Hepatocyte (in vitro differentiated cells): ENCODE results near the gene NHEJ1. TPM values are rescaled to one million over a fixed set of nuclear protein-coding genes. Genes with fewer than 3 reads are reported as not detected.

Experiments used
- DNase-seq: peaks from one replicate; pipeline ENCODE4 v3.0.0-alpha.2; 2016; ENCODE audit warnings: low spot score
- H2AFZ ChIP-seq: fragments of 200-600 bp; sonication (generic); 2 replicates; pipeline ENCODE4 v1.6.0; 2016; ENCODE audit warnings: antibody characterized with exemption, mild to moderate bottlenecking
- H3K27ac ChIP-seq: fragments of 200-600 bp; sonication (generic); 2 replicates; pipeline ENCODE4 v1.5.1; 2016; ENCODE audit warnings: mild to moderate bottlenecking
- H3K27me3 ChIP-seq: fragments of 200-600 bp; sonication (generic); 2 replicates; pipeline ENCODE4 v1.6.1; 2016
- H3K36me3 ChIP-seq: fragments of 200-600 bp; sonication (generic); replicated peaks from 2 replicates; pipeline ENCODE4 v1.5.1; 2016; ENCODE audit warnings: low read depth; ENCODE audit not compliant: insufficient read depth
- H3K4me1 ChIP-seq: fragments of 200-600 bp; sonication (generic); 2 replicates; pipeline ENCODE4 v1.5.1; 2016; ENCODE audit warnings: mild to moderate bottlenecking, moderate library complexity; ENCODE audit not compliant: insufficient read depth
- H3K4me2 ChIP-seq: fragments of 200-600 bp; sonication (generic); 2 replicates; pipeline ENCODE4 v1.6.0; 2016
- H3K4me3 ChIP-seq: fragments of 200-600 bp; sonication (generic); 2 replicates; pipeline ENCODE4 v1.5.1; 2016; ENCODE audit warnings: mild to moderate bottlenecking
- H3K79me2 ChIP-seq: fragments of 200-600 bp; sonication (generic); 2 replicates; pipeline ENCODE4 v1.6.0; 2017; ENCODE audit warnings: mild to moderate bottlenecking
- H3K9me2 ChIP-seq: fragments of 200-600 bp; sonication (generic); replicated peaks from 2 replicates; pipeline ENCODE4 v1.6.0; 2017; ENCODE audit warnings: mild to moderate bottlenecking; ENCODE audit not compliant: insufficient read depth
- H3K9me3 ChIP-seq: fragments of 200-600 bp; sonication (generic); 2 replicates; pipeline ENCODE4 v1.5.1; 2016; ENCODE audit warnings: low read depth, mild to moderate bottlenecking
- H4K20me1 ChIP-seq: fragments of 200-600 bp; sonication (generic); 2 replicates; pipeline ENCODE4 v1.6.0; 2016; ENCODE audit warnings: mild to moderate bottlenecking; ENCODE audit not compliant: insufficient read depth, poor library complexity, severe bottlenecking
- CTCF ChIP-seq: fragments of 200-600 bp; sonication (generic); IDR thresholded peaks from 2 replicates; pipeline ENCODE4 v1.5.1; 2016; ENCODE audit warnings: antibody characterized with exemption, mild to moderate bottlenecking; ENCODE audit not compliant: poor library complexity
- EZH2 ChIP-seq: fragments of 200-600 bp; sonication (generic); IDR thresholded peaks from 2 replicates; pipeline ENCODE4 v1.6.1; 2016; ENCODE audit warnings: antibody characterized with exemption, mild to moderate bottlenecking, borderline replicate concordance
- EZH2phosphoT487 ChIP-seq: fragments of 200-600 bp; sonication (generic); IDR thresholded peaks from one replicate; pipeline ENCODE4 v1.6.1; 2018; ENCODE audit warnings: antibody characterized with exemption, mild to moderate bottlenecking, low read depth, moderate library complexity; ENCODE audit not compliant: unreplicated experiment, severe bottlenecking
- WGBS: methylation state at CpG from one replicate; pipeline ENCODE4 v1.1.6; 2016; ENCODE audit warnings: low lambda C conversion rate; ENCODE audit errors: missing lambda C conversion rate; 5-methylcytosine and 5-hydroxymethylcytosine counted together
- polyA plus RNA-seq: library from polyadenylated mRNA; unstranded; fragments of >200 nt; fragmentation: Nextera tagmentation; extraction: Ambion mirVana; gene quantifications from 2 replicates; pipeline ENCODE4 v1.2.1, GENCODE V29; 2016
- total RNA-seq: library from RNA; depleted of rRNA; stranded (reverse); fragments of >200 nt; gene quantifications from 2 replicates; pipeline ENCODE4 v1.2.3, GENCODE V29; 2014

NHEJ1 gene
- total and polyA plus RNA-seq, 2 experiments from 2014 or later: 18.1 to 28.2 TPM

DNA sequence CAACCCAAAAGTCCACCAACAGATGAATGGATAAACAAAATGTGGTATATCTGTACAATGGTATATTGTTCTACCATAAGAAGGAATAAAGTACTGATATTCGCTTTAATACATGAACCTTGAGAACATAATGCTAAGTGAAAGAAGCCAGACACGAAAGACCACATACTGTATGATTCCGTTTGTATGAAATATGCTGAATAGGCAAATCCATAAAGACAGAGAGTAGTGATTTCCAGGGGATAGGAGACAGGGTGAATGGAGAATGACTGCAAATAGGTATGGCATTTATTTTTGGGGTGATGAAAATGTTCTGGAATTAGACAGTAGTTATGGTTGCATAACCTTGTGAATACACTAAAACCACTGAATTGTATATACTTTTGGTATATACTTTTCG lies 71.3 kb downstream of the NHEJ1 start:
- Histone ChIP-seq H3K27me3 (no peaks in the 10 kb centered on the region), H3K4me2 (no peak overlapping the region), H4K20me1 (no peaks in the 10 kb centered on the region), H3K4me1 (no peaks in the 10 kb centered on the region), H3K9me3 (no peaks in the 10 kb centered on the region), H2AFZ (no peak overlapping the region), H3K9me2 (no peaks in the 10 kb centered on the region), H3K36me3 (no peaks in the 10 kb centered on the region), H3K4me3 (no peak overlapping the region), H3K27ac (no peak overlapping the region), H3K79me2 (peaks cover 10% of the 10 kb centered on the region)
- no peak for DNase-seq
- TF ChIP-seq CTCF: no peak
- TF ChIP-seq EZH2: no peak
- TF ChIP-seq EZH2phosphoT487: no peak
- WGBS: 97% methylated on average over 4 of the region's 4 CpGs

GRCh38 chr2:219087848-219088247 lies 72.8 kb downstream of the NHEJ1 start:
- Histone ChIP-seq H3K9me2 (no peaks in the 10 kb centered on the region), H3K36me3 (no peaks in the 10 kb centered on the region), H3K27ac (no peak overlapping the region), H3K4me2 (no peak overlapping the region), H3K79me2 (peaks cover 7% of the 10 kb centered on the region), H2AFZ (no peak overlapping the region), H4K20me1 (no peaks in the 10 kb centered on the region), H3K4me3 (no peak overlapping the region), H3K4me1 (no peaks in the 10 kb centered on the region), H3K9me3 (no peaks in the 10 kb centered on the region), H3K27me3 (no peaks in the 10 kb centered on the region)
- TF ChIP-seq CTCF (no peak), EZH2phosphoT487 (no peak), EZH2 (no peak)
- WGBS: 94% methylated on average over 1 of the region's 1 CpG
- DNase-seq: no peak

- no peak overlapping the region for H3K4me3 ChIP-seq
- no peak overlapping the region for H3K4me2 ChIP-seq
- H4K20me1 ChIP-seq: no peaks in the 10 kb centered on the region
- H3K27me3 ChIP-seq: no peaks in the 10 kb centered on the region
- peaks cover 7% of the 10 kb centered on the region for H3K79me2 ChIP-seq
- H2AFZ ChIP-seq: no peak overlapping the region
- DNase-seq: no peak
- H3K9me2 ChIP-seq: no peaks in the 10 kb centered on the region
- 84% methylated on average over 5 of the region's 5 CpGs for WGBS
- TF ChIP-seq CTCF: no peak
- TF ChIP-seq EZH2: no peak
- no peak for TF ChIP-seq EZH2phosphoT487
- H3K4me1 ChIP-seq: peaks cover 5% of the 10 kb centered on the region
- H3K36me3 ChIP-seq: no peaks in the 10 kb centered on the region
- no peaks in the 10 kb centered on the region for H3K9me3 ChIP-seq
- no peak overlapping the region for H3K27ac ChIP-seq
Observed at GRCh38 chr2:219087361-219087760, 73.3 kb downstream of the NHEJ1 start.

DNA sequence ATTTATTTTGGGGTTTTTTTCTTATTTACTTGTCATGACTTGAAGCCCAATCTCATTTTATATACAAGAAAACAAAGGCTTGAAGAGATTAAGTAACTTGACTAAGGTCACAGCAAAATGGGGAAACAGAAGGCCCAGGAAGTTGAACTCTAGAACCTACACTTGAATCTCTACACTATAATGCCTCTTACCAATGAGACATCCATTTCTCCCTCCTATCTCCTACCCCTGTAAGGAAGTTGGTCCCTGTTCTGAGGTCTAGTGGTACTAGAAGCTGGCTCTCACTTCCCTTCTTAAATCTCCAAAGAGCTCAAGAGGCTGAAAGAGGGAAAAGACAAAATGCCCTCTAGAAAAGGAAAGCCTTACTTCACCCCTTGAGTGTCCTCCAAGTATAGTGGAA lies 74.4 kb downstream of the NHEJ1 start:
- Histone ChIP-seq H2AFZ (no peak overlapping the region), H3K4me3 (no peak overlapping the region), H3K9me2 (no peaks in the 10 kb centered on the region), H3K27ac (no peak overlapping the region), H3K79me2 (peaks cover 7% of the 10 kb centered on the region), H3K9me3 (no peaks in the 10 kb centered on the region), H4K20me1 (no peaks in the 10 kb centered on the region), H3K4me2 (no peak overlapping the region), H3K4me1 (peaks cover 13% of the 10 kb centered on the region), H3K27me3 (no peaks in the 10 kb centered on the region), H3K36me3 (no peaks in the 10 kb centered on the region)
- no peak for DNase-seq
- TF ChIP-seq EZH2: no peak
- no peak for TF ChIP-seq EZH2phosphoT487
- TF ChIP-seq CTCF: no peak
